Thoracic aorta (tissue), 2 donors: ENCODE data around the gene DISC1. TPM values are rescaled to one million over a fixed set of nuclear protein-coding genes. Genes with fewer than 3 reads are reported as not detected.
A peak's percentile ranks its signal among the peaks of the same experiment; 100 is the strongest.

Source experiments
- ATAC-seq: fragments of 150-250 bp; one replicate; pipeline ENCODE4 v1.8.0; 2017; ENCODE audit warnings: low read depth; ENCODE audit not compliant: insufficient number of reproducible peaks, low FRiP score
- DNase-seq: peaks from one replicate; pipeline ENCODE4 v3.0.0-alpha.2; 2020; ENCODE audit warnings: low spot score
- H3K27ac ChIP-seq, 2 donors: fragments of 200-600 bp; sonication (generic); 1 replicate in 1 of 2; 2 replicates in 1 of 2; pipeline ENCODE4 v1.5.1; 2016; ENCODE audit warnings: mild to moderate bottlenecking in 2 of 2, moderate library complexity in 2 of 2
- H3K27me3 ChIP-seq: fragments of 200-600 bp; sonication (generic); replicated peaks from 2 replicates; pipeline ENCODE4 v1.6.0; 2016; ENCODE audit warnings: mild to moderate bottlenecking; ENCODE audit not compliant: insufficient read depth
- H3K36me3 ChIP-seq: fragments of 200-600 bp; sonication (generic); one replicate; pipeline ENCODE4 v1.5.1; 2016
- H3K4me1 ChIP-seq, 2 donors: fragments of 200-600 bp; sonication (generic); 1 replicate in 1 of 2; 2 replicates in 1 of 2; pipeline versions ENCODE4 v1.5.1 to v1.6.0; 2016; ENCODE audit warnings: low read depth in 2 of 2, mild to moderate bottlenecking in 1 of 2; ENCODE audit not compliant: control insufficient read depth in 1 of 2
- H3K4me3 ChIP-seq: fragments of 200-600 bp; sonication (generic); 2 replicates; pipeline ENCODE4 v1.5.1; 2016; ENCODE audit warnings: mild to moderate bottlenecking
- H3K9me3 ChIP-seq: fragments of 200-600 bp; sonication (generic); 2 replicates; pipeline ENCODE4 v1.5.1; 2016
- CTCF ChIP-seq: fragments of 200-600 bp; sonication (generic); IDR thresholded peaks from one replicate; pipeline ENCODE4 v1.5.1; 2019; ENCODE audit warnings: antibody characterized with exemption
- total RNA-seq, 2 donors: library from RNA; depleted of rRNA; stranded (reverse); fragments of >200 nt; gene quantifications; one replicate each; pipeline versions ENCODE4 v1.1.0 to v1.2.3, GENCODE V29; 2016

DISC1 gene
- total RNA-seq, 2 donors from 2014 or later, result 13.1 to 26.9 TPM

DNA sequence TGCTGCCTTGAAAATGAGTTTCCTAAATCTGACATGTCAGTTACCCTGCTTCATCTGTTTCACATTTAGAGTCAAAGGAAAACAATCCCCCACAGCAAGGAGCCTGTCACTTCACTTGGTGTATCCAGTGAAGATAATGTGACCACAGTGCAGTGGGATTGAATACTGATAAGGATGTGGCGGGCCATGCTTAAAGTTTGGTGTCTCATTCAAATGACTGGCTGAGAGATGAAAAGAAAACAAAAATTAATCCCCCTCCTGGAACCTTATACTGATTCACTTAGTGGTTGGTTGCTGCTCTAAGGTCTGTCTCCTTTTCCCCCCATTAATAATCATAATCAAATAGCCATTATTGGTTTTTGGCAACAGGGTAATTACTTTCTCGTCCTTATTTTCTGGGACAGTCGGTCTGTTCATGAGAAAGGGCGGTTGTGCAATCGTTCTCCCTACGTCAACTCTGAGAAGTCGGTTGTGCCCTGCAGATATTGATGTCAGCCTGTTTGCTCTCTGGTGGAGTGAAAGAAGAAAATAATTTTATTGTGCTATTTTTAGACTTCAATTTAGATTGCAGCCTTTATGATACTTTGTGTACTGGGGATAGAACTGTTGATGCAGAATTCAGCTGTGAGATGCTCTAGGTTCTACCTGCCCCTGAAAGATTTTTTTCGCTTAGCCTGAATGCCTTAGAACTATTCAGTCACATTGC is 360.2 kb downstream of the DISC1 start:
- no peaks in the 10 kb centered on the region for H3K4me1 ChIP-seq
- H3K9me3 ChIP-seq, result no peaks in the 10 kb centered on the region
- TF ChIP-seq CTCF, result no peak
- ATAC-seq (no peak), DNase-seq (no peak)
- H3K27ac ChIP-seq, result no peak overlapping the region
- no peak overlapping the region for H3K4me3 ChIP-seq
- no peaks in the 10 kb centered on the region for H3K27me3 ChIP-seq
- H3K36me3 ChIP-seq, result no peaks in the 10 kb centered on the region

DNA sequence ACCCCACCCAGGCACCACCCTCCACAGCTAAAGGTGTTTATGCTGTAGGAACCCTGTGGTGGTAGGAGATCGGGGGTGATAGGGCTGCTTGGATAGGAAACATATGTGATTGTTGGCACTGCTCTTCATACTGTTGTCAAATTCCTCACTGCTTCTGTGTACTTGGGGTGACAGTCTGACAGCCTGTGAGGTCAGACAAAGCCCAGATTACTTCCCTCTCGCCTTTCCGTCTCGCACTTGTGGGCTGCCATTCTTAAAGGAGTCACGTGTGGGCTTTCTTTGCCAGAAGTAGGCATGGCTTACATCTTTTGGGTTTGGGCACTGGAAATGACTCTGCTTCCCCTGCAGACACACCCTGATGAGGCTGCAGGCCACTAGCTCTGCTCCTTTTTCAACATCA is 363.8 kb downstream of the DISC1 start:
- Histone ChIP-seq H3K4me3 (no peak overlapping the region), H3K9me3 (no peaks in the 10 kb centered on the region), H3K36me3 (no peaks in the 10 kb centered on the region), H3K4me1 (no peaks in the 10 kb centered on the region), H3K27me3 (no peaks in the 10 kb centered on the region), H3K27ac (no peak overlapping the region)
- DNase-seq, result no peak
- no peak for TF ChIP-seq CTCF
- ATAC-seq, result peak; percentile 8

DNA sequence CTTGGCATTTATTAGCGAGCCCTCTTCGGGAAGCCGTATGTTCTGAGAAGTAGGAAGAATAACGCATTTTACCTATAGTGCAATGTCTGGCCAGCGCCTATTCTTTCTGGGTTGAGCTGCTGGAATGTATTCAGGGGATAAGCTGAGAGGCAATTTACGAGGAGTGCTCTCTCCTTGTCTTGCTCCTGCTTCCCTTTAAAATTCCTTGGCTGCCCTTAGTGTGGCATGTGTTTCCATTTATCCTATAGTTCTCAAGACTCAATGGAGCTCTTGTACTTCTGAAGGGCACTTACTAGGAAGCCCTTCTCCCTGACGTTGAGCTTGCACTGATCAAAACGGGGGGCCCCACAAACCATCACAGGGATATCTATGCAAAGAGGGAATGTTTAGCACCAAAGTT is 364.6 kb downstream of the DISC1 start:
- Histone ChIP-seq H3K9me3 (no peaks in the 10 kb centered on the region), H3K27me3 (no peaks in the 10 kb centered on the region), H3K4me1 (no peaks in the 10 kb centered on the region), H3K4me3 (no peak overlapping the region), H3K36me3 (no peaks in the 10 kb centered on the region), H3K27ac (no peak overlapping the region)
- ATAC-seq, result no peak
- TF ChIP-seq CTCF, result no peak
- no peak for DNase-seq

GRCh38 chr1:231993968-231994455 is 367.4 kb downstream of the DISC1 start:
- H3K27me3 ChIP-seq, result no peaks in the 10 kb centered on the region
- ATAC-seq, result no peak
- no peak overlapping the region for H3K27ac ChIP-seq
- DNase-seq, result no peak
- no peaks in the 10 kb centered on the region for H3K36me3 ChIP-seq
- H3K4me3 ChIP-seq, result no peak overlapping the region
- TF ChIP-seq CTCF, result no peak
- no peaks in the 10 kb centered on the region for H3K9me3 ChIP-seq
- no peaks in the 10 kb centered on the region for H3K4me1 ChIP-seq

GRCh38 chr1:231998791-231999190 is 372.2 kb downstream of the DISC1 start:
- no peak overlapping the region for H3K4me3 ChIP-seq
- H3K9me3 ChIP-seq, result no peaks in the 10 kb centered on the region
- TF ChIP-seq CTCF, result no peak
- no peak for DNase-seq
- H3K36me3 ChIP-seq, result no peaks in the 10 kb centered on the region
- no peak for ATAC-seq
- H3K27me3 ChIP-seq, result no peaks in the 10 kb centered on the region
- no peaks in the 10 kb centered on the region for H3K4me1 ChIP-seq
- H3K27ac ChIP-seq, result no peak overlapping the region
